Activated CD4-positive, alpha-beta T cell treated with anti-CD3 and anti-CD28 coated beads, Interleukin-2, amount 50 U/mL, for 4 hours (primary cell): ENCODE results near the gene HOXA7.

ENCODE experiments used
- DNase-seq, 2 experiments: peaks; one replicate each; pipeline ENCODE4 v3.0.0-alpha.2; 2020

The HOXA7 gene

GRCh38 chr7:27169658-27170425 lies 13.4 kb upstream of the HOXA7 start:
- DNase-seq, result no peak

DNA sequence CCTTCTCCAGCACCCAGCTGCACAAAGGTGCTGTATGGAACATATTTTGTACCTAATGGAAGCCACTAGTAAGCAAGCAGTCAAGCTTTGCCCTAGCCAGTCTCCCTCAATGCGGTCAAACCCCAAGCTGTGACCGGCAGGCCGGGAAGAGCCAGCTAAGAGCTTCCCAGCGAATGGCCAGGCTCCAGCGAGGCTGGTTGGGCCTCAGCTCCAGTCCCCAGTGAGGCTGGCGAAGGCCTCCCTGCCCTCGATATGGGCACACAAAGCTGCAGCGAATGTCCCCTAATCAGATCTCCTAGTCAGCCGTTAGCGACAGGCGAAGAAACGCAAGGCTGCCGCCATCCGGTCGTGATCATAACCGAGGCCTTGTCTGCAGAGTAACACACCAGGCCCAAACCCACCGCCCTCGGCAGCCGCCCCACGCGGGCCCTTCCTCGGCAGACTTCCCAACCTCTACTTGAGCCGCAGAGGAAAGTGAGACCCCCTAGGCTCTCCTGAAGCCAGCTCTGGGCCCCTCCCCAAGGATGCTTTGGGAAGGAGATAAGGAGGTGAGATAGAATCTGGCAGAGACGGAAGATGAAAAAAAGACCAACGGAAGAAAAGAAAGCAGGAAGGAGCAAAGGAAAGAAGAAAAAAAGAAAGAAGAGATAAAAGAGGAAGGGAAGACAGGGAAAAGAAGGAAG lies 11.9 kb upstream of the HOXA7 start:
- no peak for DNase-seq

DNA sequence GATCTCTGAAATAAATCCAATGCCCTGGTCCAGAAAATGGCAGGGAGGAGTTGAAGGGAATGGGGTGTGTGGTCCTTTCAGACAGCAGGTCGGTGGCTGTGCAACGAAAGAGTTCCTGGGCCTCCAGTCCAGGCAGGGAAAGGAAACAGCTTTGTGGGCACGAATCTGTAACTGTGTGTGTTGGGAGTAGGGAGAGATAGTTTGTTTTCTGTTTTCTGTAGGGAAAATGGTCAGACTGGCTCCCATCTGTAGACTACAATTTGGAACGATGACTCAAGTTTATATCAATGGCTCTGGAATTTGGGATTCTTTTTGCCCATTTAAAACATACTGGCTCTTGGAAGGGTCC lies 11.4 kb upstream of the HOXA7 start:
- no peak for DNase-seq

DNA sequence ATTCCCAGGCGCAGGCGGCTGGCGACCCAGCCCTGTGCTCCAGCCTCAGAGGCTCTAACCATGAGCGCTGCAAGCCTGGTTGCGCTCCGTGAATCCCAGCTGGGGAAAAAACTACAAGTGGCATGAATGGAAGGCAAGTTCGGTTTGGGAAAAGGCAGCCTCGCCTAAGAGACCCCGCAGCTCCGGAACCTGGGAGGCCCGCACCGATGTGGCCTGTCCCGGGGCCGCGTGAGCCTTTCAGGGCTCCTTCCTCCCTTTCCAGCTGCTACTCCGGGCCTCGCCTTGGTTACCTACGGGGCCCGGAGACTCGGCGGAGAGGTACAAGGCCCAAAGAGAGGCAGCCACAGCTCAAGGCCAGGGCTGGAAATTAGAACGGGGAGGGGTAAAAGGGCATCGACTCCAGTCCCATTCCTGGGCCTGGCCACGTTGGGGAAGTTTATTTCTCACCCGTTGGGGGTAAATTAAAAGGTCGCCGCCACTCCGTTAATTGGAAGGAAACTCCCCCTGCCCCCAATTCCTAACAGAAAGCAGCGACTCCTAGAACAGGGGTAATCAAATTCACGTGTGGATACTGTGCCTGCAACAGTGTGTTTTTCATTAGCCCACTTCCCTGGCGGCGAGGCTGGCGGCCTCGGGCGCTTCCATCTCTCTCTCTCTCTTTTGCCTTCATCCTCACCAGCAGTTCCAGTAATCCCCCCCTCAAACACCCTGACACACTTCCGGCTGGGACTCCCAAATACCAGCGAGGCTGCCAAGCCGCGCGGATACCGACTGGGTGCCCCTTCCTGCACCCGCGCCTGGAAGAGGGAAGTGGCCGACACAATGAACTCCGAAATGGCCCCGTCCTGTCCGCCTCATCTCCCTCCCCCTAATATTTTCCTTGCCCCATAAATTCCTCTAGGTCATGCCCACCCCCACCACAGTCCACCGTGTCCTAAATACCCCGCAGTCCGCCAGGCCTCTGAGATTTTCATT lies 10.3 kb upstream of the HOXA7 start:
- no peak for DNase-seq

DNA sequence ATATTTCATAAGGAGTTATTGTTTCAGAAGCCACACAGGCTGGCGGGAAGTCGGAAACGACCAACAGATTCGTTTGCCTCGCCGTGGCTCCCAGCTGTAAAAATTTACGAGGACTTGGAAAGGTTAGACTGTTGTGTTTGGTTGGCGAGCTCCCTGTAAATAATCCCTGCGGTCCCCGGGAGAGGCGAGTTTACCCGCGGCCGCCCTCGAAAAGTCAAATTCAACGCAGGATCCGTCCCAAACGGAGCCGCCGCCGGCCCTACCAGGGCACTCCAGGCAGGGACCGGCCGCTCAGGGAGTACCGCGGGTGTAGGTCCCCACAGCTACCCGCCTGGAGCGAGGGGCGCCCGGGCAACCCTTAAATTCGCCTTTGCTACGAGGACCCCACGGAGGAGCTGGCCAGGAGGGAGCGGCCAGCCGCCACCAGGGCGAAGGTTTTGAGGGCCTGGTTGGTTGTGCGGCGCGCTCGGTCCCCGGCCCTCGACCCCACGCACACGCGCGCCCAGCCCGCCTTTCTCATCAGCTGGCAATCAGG lies 9.6 kb upstream of the HOXA7 start:
- no peak for DNase-seq

DNA sequence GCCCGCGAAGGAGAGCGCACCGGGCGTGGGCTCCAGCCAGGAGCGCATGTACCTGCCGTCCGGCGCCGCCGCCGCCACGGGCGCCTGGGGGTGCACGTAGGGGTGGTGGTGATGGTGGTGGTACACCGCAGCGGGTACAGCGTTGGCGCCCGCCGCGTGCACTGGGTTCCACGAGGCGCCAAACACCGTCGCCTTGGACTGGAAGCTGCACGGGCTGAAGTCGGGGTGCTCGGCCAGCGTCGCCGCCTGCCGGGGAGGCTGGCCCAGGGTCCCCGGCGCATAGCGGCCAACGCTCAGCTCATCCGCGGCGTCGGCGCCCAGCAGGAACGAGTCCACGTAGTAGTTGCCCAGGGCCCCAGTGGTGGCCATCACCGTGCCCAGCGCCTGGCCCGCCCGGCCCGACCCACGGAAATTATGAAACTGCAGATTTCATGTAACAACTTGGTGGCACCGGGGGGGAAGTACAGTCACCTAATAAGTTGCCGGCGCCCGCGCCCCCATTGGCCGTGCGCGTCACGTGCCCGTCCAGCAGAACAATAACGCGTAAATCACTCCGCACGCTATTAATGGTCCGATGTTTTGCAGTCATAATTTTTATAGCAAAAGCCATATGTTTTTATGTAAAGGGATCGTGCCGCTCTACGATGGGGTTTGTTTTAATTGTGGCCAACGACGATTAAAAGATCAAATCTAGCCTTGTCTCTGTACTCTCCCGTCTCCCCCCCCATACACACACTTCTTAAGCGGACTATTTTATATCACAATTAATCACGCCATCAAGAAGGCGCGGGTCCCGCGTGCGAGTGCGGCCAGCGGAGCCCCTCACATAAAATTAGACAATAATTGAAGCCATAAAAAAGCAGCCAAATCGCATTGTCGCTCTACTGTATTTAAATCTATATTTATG lies 8.9 kb upstream of the HOXA7 start, which contains the start of gene HOXA9:
Gene HOXA9 (minus strand): TSS at position 449 of the 907 bp plus-strand sequence. CDS start 80 bp downstream, at position 369.
- no peak for DNase-seq

GRCh38 chr7:27164367-27165088 lies 8.1 kb upstream of the HOXA7 start:
- no peak for DNase-seq

- no peak for DNase-seq
These were observed 7.5 kb upstream of the HOXA7 start for GRCh38 chr7:27164045-27164366.

DNA sequence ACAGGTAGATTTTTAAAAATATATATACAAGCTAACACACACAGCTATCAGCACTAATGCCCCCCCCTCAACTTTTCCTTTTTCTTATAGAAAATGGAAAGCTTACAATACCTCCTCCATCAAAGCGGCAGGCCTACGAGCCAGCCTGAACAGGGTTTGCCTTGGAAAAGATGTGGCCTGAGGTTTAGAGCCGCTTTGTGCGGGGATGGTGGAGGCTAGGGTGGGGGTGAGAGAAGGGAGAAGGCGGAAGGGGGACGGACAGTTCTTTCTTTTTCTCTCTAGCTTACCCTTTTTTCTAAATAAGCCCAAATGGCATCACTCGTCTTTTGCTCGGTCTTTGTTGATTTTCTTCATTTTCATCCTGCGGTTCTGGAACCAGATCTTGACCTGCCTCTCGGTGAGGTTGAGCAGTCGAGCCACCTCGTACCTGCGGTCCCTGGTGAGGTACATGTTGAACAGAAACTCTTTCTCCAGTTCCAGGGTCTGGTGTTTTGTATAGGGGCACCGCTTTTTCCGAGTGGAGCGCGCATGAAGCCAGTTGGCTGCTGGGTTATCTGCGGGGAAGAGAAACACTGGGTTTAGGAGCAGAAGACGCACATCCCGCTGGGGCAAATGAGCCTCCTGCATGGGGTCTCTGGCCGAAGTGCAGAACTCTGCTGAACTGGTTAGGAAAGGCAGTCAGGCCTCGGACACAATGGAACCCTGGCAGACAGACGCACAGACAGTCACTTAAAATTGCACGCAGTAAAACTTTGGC lies 7.0 kb upstream of the HOXA7 start:
- DNase-seq, result no peak

GRCh38 chr7:27162561-27163287 lies 6.2 kb upstream of the HOXA7 start:
- DNase-seq, result no peak

DNA sequence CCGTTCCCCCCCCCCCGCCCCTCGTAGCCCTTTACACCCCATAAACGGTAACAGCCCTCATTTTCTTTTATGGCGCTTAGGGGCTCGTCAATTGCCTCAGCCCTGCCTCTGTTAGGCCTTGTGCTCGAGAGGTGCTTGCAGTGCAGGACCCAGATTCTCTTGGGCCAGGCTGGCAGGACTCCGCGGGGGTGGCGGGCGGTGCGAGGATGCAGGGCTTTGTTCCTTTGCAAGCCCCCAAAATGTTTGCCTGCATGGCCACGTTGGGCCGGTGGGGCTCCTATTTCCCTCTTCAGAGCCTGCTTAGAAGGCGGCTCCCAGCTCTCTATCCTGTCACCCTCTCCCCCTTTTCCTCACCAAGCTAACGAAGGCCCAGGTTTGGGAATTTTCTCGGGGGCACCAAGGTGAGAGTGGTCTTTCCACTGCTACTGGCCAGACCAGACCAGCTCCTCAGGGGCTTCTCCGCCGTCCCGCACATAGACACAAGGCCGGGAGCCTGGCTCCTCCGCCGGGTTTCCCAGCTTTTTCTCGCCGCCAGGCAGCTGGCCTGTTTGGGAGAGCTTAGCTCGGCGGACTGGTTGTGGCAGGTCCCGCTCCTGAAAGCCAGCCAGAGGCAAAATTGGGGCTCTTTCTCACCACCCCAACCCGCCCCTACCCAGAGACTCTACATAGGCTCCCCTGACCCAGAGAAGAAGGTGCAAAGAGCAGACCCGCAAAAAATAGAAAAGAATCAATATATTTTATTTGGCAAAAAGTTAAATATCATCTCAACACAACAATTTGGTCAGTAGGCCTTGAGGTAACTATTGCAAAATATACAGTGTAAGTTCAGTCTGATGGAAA lies 5.5 kb upstream of the HOXA7 start:
- DNase-seq, result no peak

GRCh38 chr7:27161214-27161720 lies 4.8 kb upstream of the HOXA7 start:
- DNase-seq, result no peak

DNA sequence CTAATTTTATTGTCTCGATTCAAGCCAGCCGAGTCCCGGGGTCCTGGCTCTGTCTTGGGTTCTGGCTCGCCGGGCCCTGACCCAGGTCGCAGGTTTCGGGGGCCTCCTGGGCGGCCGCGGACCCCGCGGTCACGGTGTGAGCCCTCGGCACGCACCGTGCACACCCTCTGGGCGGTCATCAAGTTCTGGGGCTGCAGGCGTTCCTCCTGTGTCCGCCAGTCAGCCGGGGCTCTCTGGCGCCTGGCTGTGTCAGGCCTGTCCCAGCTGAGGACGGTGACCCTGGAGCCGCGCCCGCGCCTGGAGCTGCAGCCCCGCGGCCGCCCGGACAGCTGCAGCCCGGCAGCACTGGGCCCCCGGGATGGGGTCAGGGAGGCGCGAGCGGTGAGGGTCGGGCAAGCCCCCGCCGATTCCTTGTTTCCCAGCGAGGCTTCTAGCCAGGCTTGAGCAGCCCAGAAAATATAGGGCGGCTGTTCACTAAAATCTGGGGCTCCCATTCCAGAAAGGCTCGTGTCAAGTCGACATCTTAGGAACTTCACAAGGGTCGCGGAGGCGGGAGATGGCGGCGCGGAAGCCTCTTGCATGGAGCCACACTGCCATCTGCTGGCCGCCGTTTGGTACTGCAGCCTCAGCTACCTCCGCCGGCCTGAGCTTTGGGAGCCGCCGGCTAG lies 4.2 kb upstream of the HOXA7 start:
- DNase-seq, result peak; percentile 80 to 83

DNA sequence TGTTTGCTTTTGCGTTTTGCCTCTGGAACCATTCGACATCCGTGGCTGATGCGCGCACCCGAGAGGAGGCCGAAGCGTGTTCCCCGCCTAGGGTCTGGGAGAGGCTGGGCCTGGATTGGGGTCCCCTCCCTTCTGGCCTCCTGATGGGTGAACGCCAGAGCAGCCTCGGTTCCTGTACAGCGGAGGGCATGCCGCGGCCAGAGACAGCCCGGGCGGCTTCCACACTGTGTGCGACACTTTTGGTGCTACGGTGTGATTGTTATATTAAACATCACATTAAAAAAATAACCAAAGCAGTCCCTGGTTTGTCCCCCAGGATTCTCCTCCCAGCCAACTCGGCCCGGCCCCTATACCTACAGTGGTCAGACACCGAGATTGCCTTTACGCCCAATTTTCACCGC lies 3.7 kb upstream of the HOXA7 start:
- DNase-seq, result no peak

DNA sequence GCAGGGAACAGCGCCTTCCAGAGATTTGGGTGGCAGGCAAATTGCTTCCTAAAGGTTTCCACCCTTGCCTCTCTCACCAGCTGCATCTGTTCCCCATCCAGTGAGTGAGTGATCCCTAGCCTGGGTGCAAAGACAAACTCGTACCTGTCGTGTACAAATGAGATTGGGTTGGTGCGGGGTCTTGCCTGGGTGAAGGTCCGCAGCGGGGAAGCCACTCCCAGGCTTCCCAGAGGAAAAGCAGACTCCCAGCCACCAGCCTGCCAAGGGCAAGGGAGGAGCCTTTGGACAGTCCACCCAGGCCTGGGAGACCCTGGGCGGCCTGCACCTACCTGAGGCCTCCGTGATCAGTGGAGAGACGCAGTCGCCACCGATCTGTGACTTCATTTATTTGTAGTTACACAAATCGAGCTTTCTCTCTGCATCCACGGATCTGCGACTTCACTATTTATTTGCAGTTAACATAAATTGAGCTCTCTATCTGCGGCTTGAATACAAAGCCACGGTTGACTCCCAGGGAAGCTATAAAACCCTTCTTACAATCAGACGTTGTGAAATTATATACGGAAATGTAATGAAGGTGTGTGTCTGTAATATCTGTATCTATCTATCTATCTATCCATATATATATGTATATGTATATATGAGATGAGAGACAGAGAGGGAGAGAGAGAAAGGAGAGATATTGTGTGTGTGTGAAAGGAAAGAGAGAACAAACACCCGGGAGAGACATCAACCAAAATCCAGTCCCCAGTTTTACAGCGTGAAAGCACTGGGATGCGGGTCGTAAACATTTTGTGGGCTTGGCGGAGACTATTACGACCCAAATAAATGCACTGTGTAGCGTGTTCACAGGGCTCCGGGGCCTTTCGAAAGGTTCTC lies 3.0 kb upstream of the HOXA7 start:
- DNase-seq, result no peak

- no peak for DNase-seq
These were observed 2.2 kb upstream of the HOXA7 start for GRCh38 chr7:27158436-27159265.
